Endothelial cell of umbilical vein (primary cell): ENCODE results near the gene NAP1L4. TPM values are rescaled to one million over a fixed set of nuclear protein-coding genes. Genes with fewer than 3 reads are reported as not detected.
A peak's percentile ranks its signal among the peaks of the same experiment; 100 is the strongest.

Source experiments
- BruUV-seq: library from RNA; stranded (reverse); fragments of 400-500 nt; replicated peaks from 2 replicates; lab custom pipeline; 2021; lab: Mats Ljungman, UMichigan
- CTCF ChIA-PET: fragments of 300-600, 350-600 bp; sonication (Branson Sonifier 250); formaldehyde crosslinking; loops from one replicate; lab custom pipeline; 2021; ENCODE audit warnings: antibody characterized with exemption, inconsistent platforms; lab: Charles Lee
- POLR2A ChIA-PET: fragments of 300-600, 350-600 bp; sonication (Branson Sonifier 250); formaldehyde crosslinking; loops from one replicate; lab custom pipeline; 2021; ENCODE audit warnings: antibody characterized with exemption, inconsistent platforms; lab: Charles Lee
- DNase-seq: peaks from one replicate; pipeline ENCODE4 v3.0.0-alpha.2; 2011; ENCODE audit warnings: low read depth, low spot score
- FAIRE-seq: peaks from 2 replicates; lab custom pipeline; 2011; peaks lifted over from hg19 to GRCh38; lab: Jason Lieb, UNC
- H2AFZ ChIP-seq: 2 replicates; pipeline ENCODE4 v1.6.0; 2012; ENCODE audit warnings: low read depth, low read length, control low read depth, inconsistent platforms
- H3K27ac ChIP-seq: 2 replicates; pipeline ENCODE4 v1.5.1; 2011; ENCODE audit warnings: low read depth, mild to moderate bottlenecking, control low read depth, low read length, moderate library complexity; ENCODE audit not compliant: insufficient read depth
- H3K27me3 ChIP-seq, 2 experiments: 2 replicates each; pipeline versions ENCODE4 v1.6.0 to v1.6.1; 2011; ENCODE audit warnings: low read length in 2 of 2, mixed read lengths in 1 of 2; ENCODE audit not compliant: control insufficient read depth in 2 of 2, insufficient read depth in 2 of 2
- H3K36me3 ChIP-seq, 2 experiments: 2 replicates in 1 of 2; 3 replicates in 1 of 2; pipeline ENCODE4 v1.5.1; 2011; ENCODE audit warnings: low read length in 2 of 2, mild to moderate bottlenecking in 1 of 2, moderate library complexity in 1 of 2; ENCODE audit not compliant: control insufficient read depth in 2 of 2, insufficient read depth in 2 of 2; ENCODE audit errors: extremely low read depth in 1 of 2
- H3K4me1 ChIP-seq: 3 replicates; pipeline ENCODE4 v1.5.1; 2011; ENCODE audit warnings: mild to moderate bottlenecking, low read length; ENCODE audit not compliant: control insufficient read depth, insufficient read depth; ENCODE audit errors: extremely low read depth
- H3K4me2 ChIP-seq: 2 replicates; pipeline ENCODE4 v1.6.1; 2011; ENCODE audit warnings: low read length, control low read depth, mixed read lengths; ENCODE audit not compliant: insufficient read depth
- H3K4me3 ChIP-seq, 3 experiments: fragments of 200-600 bp in 1 of 3; sonication (generic), shearing (Covaris generic) in 1 of 3; replicated peaks in 1 of 3; 2 replicates each; pipeline ENCODE4 v1.5.1; 2011 to 2016; ENCODE audit warnings: control low read depth in 3 of 3, low read length in 3 of 3, mild to moderate bottlenecking in 2 of 3, inconsistent platforms in 1 of 3, low read depth in 1 of 3, moderate library complexity in 1 of 3; ENCODE audit not compliant: insufficient read depth in 1 of 3
- H3K79me2 ChIP-seq: 2 replicates; pipeline ENCODE4 v1.6.0; 2012; ENCODE audit warnings: low read length, inconsistent platforms; ENCODE audit not compliant: control insufficient read depth, insufficient read depth
- H3K9ac ChIP-seq: replicated peaks from 2 replicates; pipeline ENCODE3; 2011; ENCODE audit warnings: low read length, control low read depth; ENCODE audit not compliant: insufficient read depth; ENCODE audit errors: extremely low read depth
- H3K9me1 ChIP-seq: replicated peaks from 3 replicates; pipeline ENCODE4 v1.6.0; 2011; ENCODE audit warnings: mild to moderate bottlenecking, low read length; ENCODE audit not compliant: control insufficient read depth, insufficient read depth; ENCODE audit errors: extremely low read depth
- H3K9me3 ChIP-seq: replicated peaks from 2 replicates; pipeline ENCODE4 v1.5.1; 2012; ENCODE audit warnings: low read length, inconsistent platforms; ENCODE audit not compliant: control insufficient read depth, insufficient read depth
- H4K20me1 ChIP-seq: replicated peaks from 2 replicates; pipeline ENCODE3; 2011; ENCODE audit warnings: mild to moderate bottlenecking, low read length; ENCODE audit not compliant: control insufficient read depth, insufficient read depth; ENCODE audit errors: extremely low read depth
- CTCF ChIP-seq, 2 donors: IDR thresholded peaks; 1 replicate in 1 of 2; 2 replicates in 1 of 2; pipeline ENCODE4 v1.5.1; 2011; ENCODE audit warnings: low read length in 2 of 2, mild to moderate bottlenecking in 2 of 2, moderate library complexity in 2 of 2, control low read depth in 1 of 2, inconsistent platforms in 1 of 2, low read depth in 1 of 2; ENCODE audit not compliant: insufficient read depth in 1 of 2; ENCODE audit errors: extremely low read depth in 1 of 2
- EZH2 ChIP-seq: IDR thresholded peaks from 2 replicates; pipeline ENCODE4 v1.6.1; 2012; ENCODE audit warnings: borderline replicate concordance, low read depth, mild to moderate bottlenecking, moderate library complexity, low read length, inconsistent platforms; ENCODE audit not compliant: severe bottlenecking
- FOS ChIP-seq: IDR thresholded peaks from 2 replicates; pipeline ENCODE4 v1.6.1; 2011; ENCODE audit warnings: mild to moderate bottlenecking, low read length, moderate library complexity, borderline replicate concordance; ENCODE audit not compliant: insufficient read depth
- GATA2 ChIP-seq: IDR thresholded peaks from 2 replicates; pipeline ENCODE4 v1.7.0; 2011; ENCODE audit warnings: low read depth, mild to moderate bottlenecking, moderate library complexity, mixed read lengths, low read length; ENCODE audit not compliant: insufficient read length, insufficient read depth
- JUN ChIP-seq: IDR thresholded peaks from 2 replicates; pipeline ENCODE4 v1.6.1; 2011; ENCODE audit warnings: borderline replicate concordance, low read depth; ENCODE audit not compliant: insufficient read length, insufficient read depth
- MAX ChIP-seq: IDR thresholded peaks from 2 replicates; pipeline ENCODE4 v1.6.1; 2011; ENCODE audit not compliant: insufficient read depth, insufficient read length
- MYC ChIP-seq: IDR thresholded peaks from one replicate; pipeline ENCODE4 v1.6.1; 2011; ENCODE audit warnings: mild to moderate bottlenecking, low read depth, low read length
- POLR2A ChIP-seq: IDR thresholded peaks from 2 replicates; pipeline ENCODE4 v1.6.1; 2012; ENCODE audit warnings: low read depth, mild to moderate bottlenecking, control low read depth, low read length
- POLR2AphosphoS5 ChIP-seq: IDR thresholded peaks from 2 replicates; pipeline ENCODE4 v1.6.1; 2012; ENCODE audit warnings: low read depth, mild to moderate bottlenecking, control low read depth, low read length, moderate library complexity; ENCODE audit not compliant: insufficient read depth
- dilution Hi-C: fragments of 300-500 bp; cut with MboI; formaldehyde crosslinking; loops from one replicate; pipeline ENCODE4 v1.15.0; 2019; ENCODE audit warnings: low sequenced_read_pairs; ENCODE audit not compliant: extremely low pct_ligation_motif_present
- intact Hi-C: fragments of 100-400 bp; cut with micrococcal nuclease; formaldehyde crosslinking; loops from one replicate; pipeline ENCODE4 v1.10.0; 2022
- polyA plus RNA-seq, 4 experiments: library from polyadenylated mRNA; depleted of rRNA in 3 of 4; stranded (reverse) in 3 of 4; unstranded in 1 of 4; fragments of >200 nt; gene quantifications; 2 replicates each; pipeline versions ENCODE4 v1.2.1 to v1.2.3, GENCODE V29; 2011 to 2012; ENCODE audit warnings: missing spikeins in 1 of 4
- total RNA-seq: library from RNA; stranded (reverse); gene quantifications from 2 replicates; pipeline ENCODE4 v1.2.3, GENCODE V29; 2021

NAP1L4 gene
- total and polyA plus RNA-seq, 2 donors (not counting 3 experiments of a cell fraction or from before 2014, with no cell fraction given): 100.0 to 177 TPM

DNA sequence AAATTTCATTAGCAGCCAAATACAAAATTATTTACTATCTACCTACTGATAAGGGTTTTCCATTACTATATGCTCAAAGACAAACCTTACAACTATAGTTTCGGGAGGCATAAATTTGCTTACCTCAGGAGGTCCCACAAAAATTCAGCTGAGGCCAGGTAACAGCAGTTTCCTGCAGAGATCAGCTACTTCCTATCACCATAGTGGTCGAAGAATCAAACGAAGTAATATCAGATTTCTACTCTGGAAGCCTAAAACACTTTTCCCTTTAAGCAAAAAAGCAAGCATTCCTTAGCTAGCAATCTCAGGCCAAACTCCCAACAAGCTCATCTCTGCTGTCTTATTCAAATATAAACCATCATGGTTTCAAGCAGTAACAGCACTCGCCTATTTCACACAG, 3.1 kb downstream of the NAP1L4 start:
- H3K9ac ChIP-seq: peak overlapping the region; percentile 85
- peaks cover 33% of the 10 kb centered on the region for H3K4me1 ChIP-seq
- peak overlapping the region; percentile 15 to 95 (median 17) for H3K4me3 ChIP-seq
- peaks cover 8% of the 10 kb centered on the region for H4K20me1 ChIP-seq
- H3K9me1 ChIP-seq: no peaks in the 10 kb centered on the region
- H3K36me3 ChIP-seq: no peaks in the 10 kb centered on the region
- H3K4me2 ChIP-seq: peak overlapping the region; percentile 95
- TF ChIP-seq POLR2AphosphoS5 (no peak), EZH2 (no peak), MYC (no peak), JUN (no peak), POLR2A (no peak), MAX (no peak), GATA2 (no peak), FOS (no peak), CTCF (IDR thresholded peaks at IDR 0.05; ENCODE audit: extremely low read depth in 1 of 2, insufficient read depth in 1 of 2, low read depth in 1 of 2, low read length in 2 of 2) (no peak)
- H3K27ac ChIP-seq: peak overlapping the region; percentile 44
- ChIA-PET POLR2A (interaction anchor here (1.1 kb wide), 1 partner anchor 60 kb away, joined by 3 read pairs; the partner anchor contains the start of gene PHLDA2), CTCF (interaction anchor here (1.0 to 2.0 kb wide), 7 partner anchors 11 to 456 kb away, joined by 3 to 9 read pairs (median 3); partner anchors contain the start of gene PHLDA2)
- dilution Hi-C loops (no loop called here), intact Hi-C loops (no loop called here)
- H3K27me3 ChIP-seq: no peaks in the 10 kb centered on the region
- FAIRE-seq (no peak), DNase-seq (peak; percentile 58)
- H3K79me2 ChIP-seq: peaks cover 78% of the 10 kb centered on the region
- no peaks in the 10 kb centered on the region for H3K9me3 ChIP-seq
- no peak overlapping the region for H2AFZ ChIP-seq
- no TSS peak for BruUV-seq
